Right lobe of liver (tissue), 4 donors: ENCODE data around the gene NEK10.

Experiments used
- CTCF ChIP-seq, 4 donors: fragments of 200-600 bp in 3 of 4; fragments of 450-650 bp in 1 of 4; IDR thresholded peaks; one replicate each; pipeline versions ENCODE4 v1.5.1 to v1.8.0; 2016 to 2022; ENCODE audit warnings: antibody characterized with exemption in 4 of 4, mild to moderate bottlenecking in 2 of 4
- POLR2A ChIP-seq: fragments of 450-650 bp; IDR thresholded peaks from one replicate; pipeline ENCODE4 v1.6.1; 2017; ENCODE audit warnings: antibody characterized with exemption, mild to moderate bottlenecking
- donor health status: DM: no; HTN: no; CAD: no.
- donor health status: DM: no; HTN: no; CAD: no.
- donor health status: DM: no; HTN: yes; CAD: no.

DNA sequence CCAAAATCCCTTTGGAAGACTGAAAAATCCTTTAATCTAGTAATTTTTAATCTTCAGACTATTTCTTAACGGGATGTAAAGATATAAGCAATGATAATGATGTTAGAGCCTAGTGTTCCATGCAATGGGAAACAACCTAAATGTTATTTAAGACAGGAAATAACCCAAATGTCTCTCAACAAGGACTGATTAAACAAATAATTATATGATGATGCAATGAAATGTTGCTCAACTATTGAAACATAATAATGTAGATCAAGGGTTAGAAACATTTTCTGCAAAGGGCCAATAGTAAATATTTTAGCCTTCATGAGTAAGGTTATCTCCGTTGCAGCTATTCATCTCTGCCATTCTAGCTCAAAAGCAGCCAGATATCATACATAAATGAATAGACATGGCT, 275.4 kb downstream of the NEK10 start:
- TF ChIP-seq POLR2A (no peak), CTCF (IDR thresholded peaks at IDR 0.05) (no peak)
